Chondrocyte (in vitro differentiated cells): ENCODE results near the gene SSBP3. TPM values are rescaled to one million over a fixed set of nuclear protein-coding genes. Genes with fewer than 3 reads are reported as not detected.

Experiments
- DNase-seq: peaks from one replicate; pipeline ENCODE4 v3.0.0; 2021; ENCODE audit warnings: mixed read lengths, low spot score
- H3K27ac Mint-ChIP-seq: one replicate; pipeline ENCODE4 v1.8.0; 2021; ENCODE audit warnings: mild to moderate bottlenecking, moderate library complexity, mixed read lengths; ENCODE audit not compliant: unreplicated experiment
- H3K27me3 Mint-ChIP-seq: 2 replicates; pipeline ENCODE4 v1.8.0; 2021; ENCODE audit warnings: low read depth, mixed read lengths
- H3K36me3 Mint-ChIP-seq: 2 replicates; pipeline ENCODE4 v1.8.0; 2021; ENCODE audit warnings: low read depth, mixed read lengths
- H3K4me1 Mint-ChIP-seq: 2 replicates; pipeline ENCODE4 v1.8.0; 2021; ENCODE audit warnings: low read depth, mild to moderate bottlenecking, mixed read lengths
- H3K4me3 Mint-ChIP-seq: one replicate; pipeline ENCODE4 v1.8.0; 2021; ENCODE audit warnings: mild to moderate bottlenecking, moderate library complexity, mixed read lengths; ENCODE audit not compliant: unreplicated experiment
- H3K9me3 Mint-ChIP-seq: 2 replicates; pipeline ENCODE4 v1.8.0; 2021; ENCODE audit warnings: low read depth, mixed read lengths
- CTCF ChIP-seq: fragments of 200-600 bp; sonication (generic); IDR thresholded peaks from 2 replicates; pipeline ENCODE4 v1.5.0; 2021; ENCODE audit warnings: antibody characterized with exemption, mild to moderate bottlenecking, moderate library complexity
- total RNA-seq: library from RNA; stranded (reverse); gene quantifications from 3 replicates; pipeline ENCODE4 v1.2.1, GENCODE V29; 2021

SSBP3 gene
- total RNA-seq, 1 donor from 2014 or later, result 22.0 TPM

- H3K36me3 Mint-ChIP-seq, result peaks cover 4% of the 10 kb centered on the region
- H3K27ac Mint-ChIP-seq, result no peak overlapping the region
- DNase-seq, result peak; percentile 2
- H3K27me3 Mint-ChIP-seq, result peaks cover 6% of the 10 kb centered on the region
- no peak for TF ChIP-seq CTCF
- H3K4me1 Mint-ChIP-seq, result no peaks in the 10 kb centered on the region
- no peak overlapping the region for H3K4me3 Mint-ChIP-seq
- H3K9me3 Mint-ChIP-seq, result peaks cover 3% of the 10 kb centered on the region
Observed at GRCh38 chr1:54442185-54442584, 36.0 kb upstream of the SSBP3 start.

GRCh38 chr1:54439550-54440223 lies 33.5 kb upstream of the SSBP3 start:
- no peak for TF ChIP-seq CTCF
- no peaks in the 10 kb centered on the region for H3K4me1 Mint-ChIP-seq
- peaks cover under 1% of the 10 kb centered on the region for H3K36me3 Mint-ChIP-seq
- H3K4me3 Mint-ChIP-seq, result no peak overlapping the region
- H3K27me3 Mint-ChIP-seq, result no peaks in the 10 kb centered on the region
- H3K9me3 Mint-ChIP-seq, result peaks cover 1% of the 10 kb centered on the region
- peak; percentile 33 for DNase-seq
- H3K27ac Mint-ChIP-seq, result no peak overlapping the region

GRCh38 chr1:54437783-54438182 lies 31.6 kb upstream of the SSBP3 start:
- Mint-ChIP-seq H3K27ac (no peak overlapping the region), H3K4me3 (no peak overlapping the region), H3K9me3 (peaks cover 2% of the 10 kb centered on the region), H3K4me1 (no peaks in the 10 kb centered on the region), H3K36me3 (no peaks in the 10 kb centered on the region), H3K27me3 (peaks cover 1% of the 10 kb centered on the region)
- TF ChIP-seq CTCF, result no peak
- peak; percentile 1 for DNase-seq

- H3K9me3 Mint-ChIP-seq, result peaks cover 2% of the 10 kb centered on the region
- H3K27me3 Mint-ChIP-seq, result peaks cover 1% of the 10 kb centered on the region
- no peaks in the 10 kb centered on the region for H3K4me1 Mint-ChIP-seq
- no peak for TF ChIP-seq CTCF
- no peak overlapping the region for H3K27ac Mint-ChIP-seq
- H3K4me3 Mint-ChIP-seq, result no peak overlapping the region
- peak; percentile 24 for DNase-seq
- H3K36me3 Mint-ChIP-seq, result no peaks in the 10 kb centered on the region
Observed at GRCh38 chr1:54436826-54437225, 30.6 kb upstream of the SSBP3 start.

- Mint-ChIP-seq H3K4me1 (no peaks in the 10 kb centered on the region), H3K27ac (no peak overlapping the region), H3K9me3 (peaks cover 2% of the 10 kb centered on the region), H3K36me3 (no peaks in the 10 kb centered on the region), H3K27me3 (peaks cover 3% of the 10 kb centered on the region), H3K4me3 (no peak overlapping the region)
- DNase-seq, result no peak
- TF ChIP-seq CTCF, result no peak
Observed at GRCh38 chr1:54429838-54430237, 23.6 kb upstream of the SSBP3 start.
